Progenitor cell of endocrine pancreas (in vitro differentiated cells): ENCODE measurements around the gene KERA. TPM values are rescaled to one million over a fixed set of nuclear protein-coding genes. Genes with fewer than 3 reads are reported as not detected.

Source experiments
- DNase-seq: peaks from one replicate; pipeline ENCODE4 v3.0.0; 2021; ENCODE audit warnings: low spot score; ENCODE audit not compliant: unreplicated experiment
- H3K27ac Mint-ChIP-seq: 2 replicates; pipeline ENCODE4 v1.8.0; 2021; ENCODE audit warnings: mild to moderate bottlenecking, moderate library complexity, mixed read lengths
- H3K27me3 Mint-ChIP-seq: 2 replicates; pipeline ENCODE4 v1.8.0; 2021; ENCODE audit warnings: mixed read lengths
- H3K36me3 Mint-ChIP-seq: 2 replicates; pipeline ENCODE4 v1.8.0; 2022; ENCODE audit warnings: mixed read lengths; ENCODE audit not compliant: insufficient read depth
- H3K4me1 Mint-ChIP-seq: 2 replicates; pipeline ENCODE4 v1.8.0; 2021; ENCODE audit warnings: low read depth, mixed read lengths
- H3K4me3 Mint-ChIP-seq: 2 replicates; pipeline ENCODE4 v1.8.0; 2021; ENCODE audit warnings: low read depth, mild to moderate bottlenecking, moderate library complexity, mixed read lengths
- H3K9me3 Mint-ChIP-seq: 2 replicates; pipeline ENCODE4 v1.8.0; 2021; ENCODE audit warnings: low read depth, mixed read lengths
- total RNA-seq: library from RNA; stranded (reverse); gene quantifications from 2 replicates; pipeline ENCODE4 v1.2.1, GENCODE V29; 2021
- TF ChIP-seq, protein P1 (sequence below): fragments of 200-600 bp; sonication (generic); IDR thresholded peaks from one replicate; pipeline ENCODE4 v1.5.0; 2021; ENCODE audit warnings: antibody characterized with exemption, mild to moderate bottlenecking; ENCODE audit not compliant: unreplicated experiment

The KERA gene
- total RNA-seq, 1 donor from 2014 or later = not detected

DNA sequence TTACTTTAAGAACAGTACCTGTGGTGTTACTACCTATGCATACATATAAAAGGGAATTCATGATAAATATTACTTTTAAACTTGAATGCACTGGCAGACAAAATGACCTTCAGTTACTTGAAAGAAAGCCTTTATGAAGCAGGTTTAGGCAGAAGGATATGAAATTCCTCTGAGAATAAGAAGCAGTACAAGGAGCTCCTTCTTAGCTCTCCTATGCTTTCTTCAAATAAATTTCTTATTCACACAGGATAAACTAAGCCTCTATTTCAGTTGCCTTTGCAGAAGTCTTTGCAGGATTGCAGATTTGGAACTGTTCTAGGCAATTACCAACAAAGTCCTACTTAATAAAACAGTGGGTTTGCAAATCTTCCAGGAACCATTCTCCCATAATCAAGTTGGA lies 54.1 kb downstream of the KERA start:
- H3K36me3 Mint-ChIP-seq = no peaks in the 10 kb centered on the region
- no peak for DNase-seq
- TF ChIP-seq, protein P1, sequence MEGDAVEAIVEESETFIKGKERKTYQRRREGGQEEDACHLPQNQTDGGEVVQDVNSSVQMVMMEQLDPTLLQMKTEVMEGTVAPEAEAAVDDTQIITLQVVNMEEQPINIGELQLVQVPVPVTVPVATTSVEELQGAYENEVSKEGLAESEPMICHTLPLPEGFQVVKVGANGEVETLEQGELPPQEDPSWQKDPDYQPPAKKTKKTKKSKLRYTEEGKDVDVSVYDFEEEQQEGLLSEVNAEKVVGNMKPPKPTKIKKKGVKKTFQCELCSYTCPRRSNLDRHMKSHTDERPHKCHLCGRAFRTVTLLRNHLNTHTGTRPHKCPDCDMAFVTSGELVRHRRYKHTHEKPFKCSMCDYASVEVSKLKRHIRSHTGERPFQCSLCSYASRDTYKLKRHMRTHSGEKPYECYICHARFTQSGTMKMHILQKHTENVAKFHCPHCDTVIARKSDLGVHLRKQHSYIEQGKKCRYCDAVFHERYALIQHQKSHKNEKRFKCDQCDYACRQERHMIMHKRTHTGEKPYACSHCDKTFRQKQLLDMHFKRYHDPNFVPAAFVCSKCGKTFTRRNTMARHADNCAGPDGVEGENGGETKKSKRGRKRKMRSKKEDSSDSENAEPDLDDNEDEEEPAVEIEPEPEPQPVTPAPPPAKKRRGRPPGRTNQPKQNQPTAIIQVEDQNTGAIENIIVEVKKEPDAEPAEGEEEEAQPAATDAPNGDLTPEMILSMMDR = no peak
- no peak overlapping the region for H3K27ac Mint-ChIP-seq
- H3K4me3 Mint-ChIP-seq = no peak overlapping the region
- H3K27me3 Mint-ChIP-seq = no peaks in the 10 kb centered on the region
- no peaks in the 10 kb centered on the region for H3K9me3 Mint-ChIP-seq
- H3K4me1 Mint-ChIP-seq = peaks cover 2% of the 10 kb centered on the region

GRCh38 chr12:91001306-91001705 lies 56.5 kb downstream of the KERA start:
- TF ChIP-seq, protein P1 = no peak

More at GRCh38 chr12:91001306-91001705, 56.5 kb downstream of the KERA start:
- Mint-ChIP-seq H3K27me3 (no peaks in the 10 kb centered on the region), H3K4me3 (no peak overlapping the region), H3K4me1 (peaks cover 2% of the 10 kb centered on the region), H3K9me3 (no peaks in the 10 kb centered on the region), H3K36me3 (no peaks in the 10 kb centered on the region), H3K27ac (no peak overlapping the region)
- DNase-seq = no peak

Other genes with a start within 250 kb of the KERA start
- not detected in 2 replicates for gene CCER1, start 102.8 kb downstream of the KERA start, total RNA-seq
- gene EPYC, start 53.1 kb downstream of the KERA start, total RNA-seq = not detected in 2 replicates
- 0.16 TPM in 1 of 2 replicates, not detected in the other for gene LUM, start 53.5 kb upstream of the KERA start, total RNA-seq
- 0.55 TPM in 1 of 2 replicates, not detected in the other for gene DCN, start 124.8 kb upstream of the KERA start, total RNA-seq